Tibial nerve (tissue), 4 donors: ENCODE measurements around the gene KLHL40. TPM values are rescaled to one million over a fixed set of nuclear protein-coding genes. Genes with fewer than 3 reads are reported as not detected.

Experiments used
- DNase-seq, 2 donors: peaks; one replicate each; pipeline ENCODE4 v3.0.0-alpha.2; 2019; ENCODE audit warnings: low spot score in 2 of 2
- H3K27ac ChIP-seq, 4 donors: fragments of 200-600 bp; sonication (generic) in 3 of 4; one replicate each; pipeline ENCODE4 v1.5.1; 2017 to 2019; ENCODE audit warnings: mild to moderate bottlenecking in 1 of 4
- H3K27me3 ChIP-seq, 2 donors: fragments of 200-600 bp; sonication (generic) in 1 of 2; one replicate each; pipeline versions ENCODE4 v1.5.1 to v1.6.0; 2017 to 2019
- H3K36me3 ChIP-seq, 3 donors: fragments of 200-600 bp; sonication (generic); one replicate each; pipeline ENCODE4 v1.5.1; 2018 to 2019
- H3K4me1 ChIP-seq, 4 donors: fragments of 200-600 bp; sonication (generic) in 3 of 4; one replicate each; pipeline ENCODE4 v1.5.1; 2017 to 2019
- H3K4me3 ChIP-seq, 4 donors: fragments of 200-600 bp; sonication (generic) in 3 of 4; one replicate each; pipeline ENCODE4 v1.5.1; 2017 to 2019; ENCODE audit warnings: mild to moderate bottlenecking in 1 of 4, moderate library complexity in 1 of 4
- H3K9me3 ChIP-seq, 4 donors: fragments of 200-600 bp; sonication (generic) in 3 of 4; one replicate each; pipeline ENCODE4 v1.5.1; 2017 to 2019
- EP300 ChIP-seq, 2 donors: sonication (generic); formaldehyde crosslinking; IDR thresholded peaks; one replicate each; pipeline ENCODE4 v1.6.1; 2017; ENCODE audit warnings: antibody characterized with exemption in 2 of 2, mild to moderate bottlenecking in 1 of 2
- POLR2A ChIP-seq, 2 donors: fragments of 450-650 bp; IDR thresholded peaks; one replicate each; pipeline ENCODE4 v1.6.1; 2017; ENCODE audit warnings: antibody characterized with exemption in 2 of 2, mild to moderate bottlenecking in 2 of 2, moderate library complexity in 2 of 2
- WGBS, 2 donors: methylation state at CpG; one replicate each; pipeline ENCODE4 v1.1.5; 2018; 5-methylcytosine and 5-hydroxymethylcytosine counted together
- total RNA-seq, 4 donors: library from RNA; depleted of rRNA; stranded (reverse); fragments of >200 nt; gene quantifications; one replicate each; pipeline ENCODE4 v1.1.0, GENCODE V29; 2016
- TF ChIP-seq, protein P1 (sequence below), 5 experiments: fragments of 200-600 bp in 3 of 5; fragments of 450-650 bp in 2 of 5; sonication (generic) in 3 of 5; IDR thresholded peaks; one replicate each; pipeline ENCODE4 v1.5.1; 2016 to 2019; ENCODE audit warnings: antibody characterized with exemption in 5 of 5, mild to moderate bottlenecking in 3 of 5, moderate library complexity in 2 of 5

KLHL40 gene
- total RNA-seq, 4 donors from 2014 or later: 0.42 TPM; not detected in 3

- TF ChIP-seq EP300 (IDR thresholded peaks at IDR 0.05) (no peak), POLR2A (IDR thresholded peaks at IDR 0.05) (no peak)
- TF ChIP-seq, protein P1, sequence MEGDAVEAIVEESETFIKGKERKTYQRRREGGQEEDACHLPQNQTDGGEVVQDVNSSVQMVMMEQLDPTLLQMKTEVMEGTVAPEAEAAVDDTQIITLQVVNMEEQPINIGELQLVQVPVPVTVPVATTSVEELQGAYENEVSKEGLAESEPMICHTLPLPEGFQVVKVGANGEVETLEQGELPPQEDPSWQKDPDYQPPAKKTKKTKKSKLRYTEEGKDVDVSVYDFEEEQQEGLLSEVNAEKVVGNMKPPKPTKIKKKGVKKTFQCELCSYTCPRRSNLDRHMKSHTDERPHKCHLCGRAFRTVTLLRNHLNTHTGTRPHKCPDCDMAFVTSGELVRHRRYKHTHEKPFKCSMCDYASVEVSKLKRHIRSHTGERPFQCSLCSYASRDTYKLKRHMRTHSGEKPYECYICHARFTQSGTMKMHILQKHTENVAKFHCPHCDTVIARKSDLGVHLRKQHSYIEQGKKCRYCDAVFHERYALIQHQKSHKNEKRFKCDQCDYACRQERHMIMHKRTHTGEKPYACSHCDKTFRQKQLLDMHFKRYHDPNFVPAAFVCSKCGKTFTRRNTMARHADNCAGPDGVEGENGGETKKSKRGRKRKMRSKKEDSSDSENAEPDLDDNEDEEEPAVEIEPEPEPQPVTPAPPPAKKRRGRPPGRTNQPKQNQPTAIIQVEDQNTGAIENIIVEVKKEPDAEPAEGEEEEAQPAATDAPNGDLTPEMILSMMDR (IDR thresholded peaks at IDR 0.05): no peak
- no peaks in the 10 kb centered on the region for H3K36me3 ChIP-seq
- H3K27me3 ChIP-seq: no peaks in the 10 kb centered on the region
- peaks cover 0 to 9% (median 0%) of the 10 kb centered on the region in 4 donors for H3K4me1 ChIP-seq
- no peak overlapping the region for H3K27ac ChIP-seq
- no peak overlapping the region for H3K4me3 ChIP-seq
- H3K9me3 ChIP-seq: no peaks in the 10 kb centered on the region
- DNase-seq: no peak
- 60 to 81% methylated on average over 5 of the region's 5 CpGs for WGBS, 2 donors
Measured at GRCh38 chr3:42703695-42704025, 18.3 kb downstream of the KLHL40 start.

DNA sequence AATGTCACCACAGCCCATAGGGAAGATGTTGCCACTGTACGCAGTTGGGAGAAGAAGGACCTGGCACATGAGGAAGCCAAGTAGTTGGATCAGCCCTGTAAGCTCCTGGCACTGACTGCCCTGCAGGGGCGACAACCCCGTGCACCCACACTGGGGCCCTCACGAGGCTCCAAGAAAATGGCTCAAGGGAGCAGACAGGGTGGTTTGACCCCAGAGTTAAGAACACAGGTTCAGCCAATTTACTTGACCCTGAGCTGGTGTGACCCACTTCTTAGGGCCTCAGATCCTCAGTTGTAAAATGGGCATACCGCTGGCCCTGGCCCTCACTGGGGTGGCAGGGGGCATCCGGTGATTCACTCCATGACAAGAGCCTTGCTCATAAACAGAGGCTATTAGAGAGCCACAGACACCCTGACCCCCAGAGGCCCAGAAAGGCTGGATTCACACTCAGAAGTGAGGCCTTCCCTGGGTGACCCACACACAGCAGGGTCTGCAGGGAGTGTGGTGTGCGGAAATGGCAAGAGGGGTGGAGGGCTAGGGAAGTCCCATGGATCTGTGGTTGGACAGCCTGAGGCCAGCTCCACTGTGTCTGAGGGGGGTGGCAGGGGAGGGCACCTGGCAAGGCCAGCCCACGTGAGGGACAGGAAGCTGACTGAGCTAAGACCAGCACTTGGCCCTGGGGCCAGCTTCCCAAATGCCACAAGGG lies 19.0 kb downstream of the KLHL40 start:
- WGBS, 2 donors: 70 to 72% methylated on average over 7 to 8 of the region's 8 CpGs
- DNase-seq: no peak
- H3K27ac ChIP-seq: no peak overlapping the region
- no peaks in the 10 kb centered on the region for H3K9me3 ChIP-seq
- H3K4me3 ChIP-seq: no peak overlapping the region
- no peak for TF ChIP-seq EP300 (IDR thresholded peaks at IDR 0.05)
- no peak for TF ChIP-seq POLR2A (IDR thresholded peaks at IDR 0.05)
- TF ChIP-seq, protein P1 (IDR thresholded peaks at IDR 0.05): no peak
- no peaks in the 10 kb centered on the region for H3K27me3 ChIP-seq
- no peaks in the 10 kb centered on the region for H3K36me3 ChIP-seq
- peaks cover 0 to 9% (median 0%) of the 10 kb centered on the region in 4 donors for H3K4me1 ChIP-seq

GRCh38 chr3:42705058-42705767 lies 19.9 kb downstream of the KLHL40 start:
- no peak for TF ChIP-seq EP300 (IDR thresholded peaks at IDR 0.05)
- no peak for TF ChIP-seq POLR2A (IDR thresholded peaks at IDR 0.05)
- TF ChIP-seq, protein P1 (IDR thresholded peaks at IDR 0.05): no peak
- no peak overlapping the region for H3K27ac ChIP-seq
- WGBS, 2 donors: 83 to 86% methylated on average over 7 of the region's 7 CpGs
- DNase-seq: no peak
- H3K4me3 ChIP-seq: no peak overlapping the region
- no peaks in the 10 kb centered on the region for H3K27me3 ChIP-seq
- peaks cover 0 to 9% (median 0%) of the 10 kb centered on the region in 4 donors for H3K4me1 ChIP-seq
- no peaks in the 10 kb centered on the region for H3K36me3 ChIP-seq
- H3K9me3 ChIP-seq: no peaks in the 10 kb centered on the region

DNA sequence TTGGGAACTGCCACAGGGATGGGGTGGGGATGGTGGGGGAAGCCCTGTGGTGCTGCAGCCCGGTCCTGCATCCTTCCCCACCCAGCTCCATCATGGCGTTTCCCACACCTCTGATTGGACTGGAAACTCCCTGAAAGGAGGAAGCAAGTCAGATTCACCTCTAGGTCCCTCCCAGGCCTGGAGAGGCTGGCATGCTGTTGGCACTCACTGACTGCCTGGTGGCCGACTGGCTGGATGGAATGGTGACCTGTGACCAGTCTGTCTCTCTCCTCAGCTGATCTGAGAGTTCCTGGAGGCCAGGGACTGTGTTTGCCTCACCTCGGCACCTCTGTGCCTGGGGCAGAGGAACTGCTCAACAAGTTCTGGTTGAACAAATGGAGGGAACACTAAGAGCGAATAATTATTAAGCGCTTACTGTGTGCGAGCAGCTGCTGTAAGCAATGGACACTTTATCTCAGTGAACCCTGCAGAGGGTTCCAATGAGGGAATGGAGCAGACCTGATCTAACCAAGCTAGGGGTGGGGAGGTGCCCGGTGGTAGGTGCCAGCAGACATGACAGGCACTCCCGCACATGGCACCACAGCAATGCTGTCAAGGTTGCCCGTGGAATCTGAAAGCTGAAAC lies 20.7 kb downstream of the KLHL40 start:
- WGBS, 2 donors: 79 to 87% methylated on average over 9 to 10 of the region's 10 CpGs
- Histone ChIP-seq H3K27ac (no peak overlapping the region), H3K4me1 (peaks cover 0 to 9% (median 0%) of the 10 kb centered on the region in 4 donors), H3K4me3 (no peak overlapping the region), H3K36me3 (no peaks in the 10 kb centered on the region), H3K9me3 (no peaks in the 10 kb centered on the region), H3K27me3 (no peaks in the 10 kb centered on the region)
- no peak for DNase-seq
- TF ChIP-seq, protein P1 (IDR thresholded peaks at IDR 0.05): no peak
- TF ChIP-seq POLR2A (IDR thresholded peaks at IDR 0.05) (no peak), EP300 (IDR thresholded peaks at IDR 0.05) (no peak)
